Neural crest cell (in vitro differentiated cells): ENCODE measurements around the gene ACER3. TPM values are rescaled to one million over a fixed set of nuclear protein-coding genes. Genes with fewer than 3 reads are reported as not detected.
A peak's percentile ranks its signal among the peaks of the same experiment; 100 is the strongest.

Experiments used
- DNase-seq: peaks from one replicate; pipeline ENCODE4 v3.0.0; 2021; ENCODE audit warnings: low read depth, mixed read lengths, low spot score
- H3K27ac Mint-ChIP-seq: one replicate; pipeline ENCODE4 v1.8.0; 2021; ENCODE audit warnings: mild to moderate bottlenecking, mixed read lengths; ENCODE audit not compliant: unreplicated experiment
- H3K27me3 Mint-ChIP-seq: 2 replicates; pipeline ENCODE4 v1.8.0; 2021; ENCODE audit warnings: low read depth, mild to moderate bottlenecking, mixed read lengths
- H3K36me3 Mint-ChIP-seq: 2 replicates; pipeline ENCODE4 v1.8.0; 2021; ENCODE audit warnings: low read depth, mild to moderate bottlenecking, mixed read lengths
- H3K4me1 Mint-ChIP-seq: 2 replicates; pipeline ENCODE4 v1.8.0; 2021; ENCODE audit warnings: mixed read lengths
- H3K4me3 Mint-ChIP-seq: one replicate; pipeline ENCODE4 v1.8.0; 2021; ENCODE audit warnings: mild to moderate bottlenecking, mixed read lengths
- H3K9me3 Mint-ChIP-seq: 2 replicates; pipeline ENCODE4 v1.8.0; 2021; ENCODE audit warnings: mixed read lengths
- CTCF ChIP-seq: fragments of 200-600 bp; sonication (generic); conservative IDR thresholded peaks from 2 replicates; pipeline ENCODE4 v1.5.0; 2021; ENCODE audit warnings: antibody characterized with exemption, mild to moderate bottlenecking
- total RNA-seq: library from RNA; stranded (reverse); gene quantifications from 2 replicates; pipeline ENCODE4 v1.2.1, GENCODE V29; 2021

Gene ACER3
- total RNA-seq, 1 donor from 2014 or later = 19.0 TPM

GRCh38 chr11:77038029-77038824, 177.5 kb downstream of the ACER3 start:
- H3K4me3 Mint-ChIP-seq = peak overlapping the region; percentile 4
- no peaks in the 10 kb centered on the region for H3K36me3 Mint-ChIP-seq
- no peaks in the 10 kb centered on the region for H3K4me1 Mint-ChIP-seq
- H3K27me3 Mint-ChIP-seq = peaks cover 56% of the 10 kb centered on the region
- no peaks in the 10 kb centered on the region for H3K9me3 Mint-ChIP-seq
- TF ChIP-seq CTCF = no peak
- DNase-seq = no peak
- no peak overlapping the region for H3K27ac Mint-ChIP-seq

GRCh38 chr11:77038825-77039326, 178.2 kb downstream of the ACER3 start:
- no peak for TF ChIP-seq CTCF
- Mint-ChIP-seq H3K4me3 (peak overlapping the region; percentile 4), H3K9me3 (no peaks in the 10 kb centered on the region), H3K36me3 (no peaks in the 10 kb centered on the region), H3K27ac (no peak overlapping the region), H3K27me3 (peaks cover 56% of the 10 kb centered on the region), H3K4me1 (no peaks in the 10 kb centered on the region)
- no peak for DNase-seq

- H3K4me1 Mint-ChIP-seq = no peaks in the 10 kb centered on the region
- H3K27me3 Mint-ChIP-seq = peaks cover 63% of the 10 kb centered on the region
- TF ChIP-seq CTCF = peak; percentile 60
- H3K36me3 Mint-ChIP-seq = no peaks in the 10 kb centered on the region
- peak; percentile 57 for DNase-seq
- no peaks in the 10 kb centered on the region for H3K9me3 Mint-ChIP-seq
- H3K4me3 Mint-ChIP-seq = no peak overlapping the region
- no peak overlapping the region for H3K27ac Mint-ChIP-seq
Observed at GRCh38 chr11:77039491-77040400, 179.0 kb downstream of the ACER3 start.

- H3K27ac Mint-ChIP-seq = no peak overlapping the region
- no peaks in the 10 kb centered on the region for H3K9me3 Mint-ChIP-seq
- no peaks in the 10 kb centered on the region for H3K4me1 Mint-ChIP-seq
- H3K4me3 Mint-ChIP-seq = no peak overlapping the region
- H3K27me3 Mint-ChIP-seq = peaks cover 64% of the 10 kb centered on the region
- no peaks in the 10 kb centered on the region for H3K36me3 Mint-ChIP-seq
- DNase-seq = no peak
- TF ChIP-seq CTCF = no peak
Observed at GRCh38 chr11:77040401-77040777, 179.7 kb downstream of the ACER3 start.

GRCh38 chr11:77040889-77041288, 180.2 kb downstream of the ACER3 start:
- H3K4me3 Mint-ChIP-seq = peak overlapping the region; percentile 6
- no peaks in the 10 kb centered on the region for H3K4me1 Mint-ChIP-seq
- no peaks in the 10 kb centered on the region for H3K36me3 Mint-ChIP-seq
- DNase-seq = no peak
- TF ChIP-seq CTCF = no peak
- peaks cover 64% of the 10 kb centered on the region for H3K27me3 Mint-ChIP-seq
- H3K9me3 Mint-ChIP-seq = no peaks in the 10 kb centered on the region
- no peak overlapping the region for H3K27ac Mint-ChIP-seq
